Rectal smooth muscle tissue (tissue), 1 donor: Measurements from ENCODE around the gene PDE7B.

Experiments used
- H3K27ac ChIP-seq: one replicate; pipeline ENCODE4 v1.7.0; 2013; ENCODE audit warnings: low read depth, low read length, inconsistent platforms
- H3K27me3 ChIP-seq: one replicate; pipeline ENCODE4 v1.7.0; 2013; ENCODE audit warnings: low read length; ENCODE audit not compliant: control insufficient read depth, insufficient read depth
- H3K36me3 ChIP-seq: one replicate; pipeline ENCODE4 v1.7.0; 2013; ENCODE audit warnings: low read length; ENCODE audit not compliant: control insufficient read depth, insufficient read depth
- H3K4me1 ChIP-seq: one replicate; pipeline ENCODE4 v1.7.0; 2013; ENCODE audit warnings: low read length; ENCODE audit not compliant: control insufficient read depth, insufficient read depth
- H3K4me3 ChIP-seq: one replicate; pipeline ENCODE4 v1.7.0; 2013; ENCODE audit warnings: low read length
- H3K9ac ChIP-seq: one replicate; pipeline ENCODE4 v1.7.0; 2013; ENCODE audit warnings: low read length

PDE7B gene

GRCh38 chr6:136012198-136012887 lies 160.8 kb downstream of the PDE7B start:
- H3K27ac ChIP-seq = no peak overlapping the region
- H3K27me3 ChIP-seq = no peaks in the 10 kb centered on the region
- no peaks in the 10 kb centered on the region for H3K4me1 ChIP-seq

DNA sequence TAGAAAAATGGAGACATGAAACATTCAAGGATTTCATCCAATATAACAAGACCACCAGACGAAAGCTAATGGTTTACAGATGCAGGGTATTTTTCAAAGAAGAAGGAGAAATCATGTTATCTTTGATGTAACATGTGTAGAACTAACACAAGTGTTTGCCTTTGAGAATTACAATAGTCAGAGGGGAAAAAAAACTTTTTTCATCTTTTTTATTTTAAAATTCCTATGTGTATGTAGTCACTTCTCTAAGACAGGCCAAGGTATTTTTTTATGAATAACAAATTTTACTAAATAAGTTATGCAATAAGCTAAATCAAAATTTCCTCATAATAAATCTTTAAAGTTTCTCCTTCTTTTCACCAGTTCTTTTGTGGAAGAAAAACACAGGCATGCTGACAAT lies 161.4 kb downstream of the PDE7B start:
- Histone ChIP-seq H3K27me3 (no peaks in the 10 kb centered on the region), H3K4me3 (no peak overlapping the region), H3K36me3 (no peaks in the 10 kb centered on the region), H3K9ac (no peak overlapping the region), H3K4me1 (no peaks in the 10 kb centered on the region), H3K27ac (no peak overlapping the region)

More at GRCh38 chr6:136012198-136012887, 160.8 kb downstream of the PDE7B start:
- Histone ChIP-seq H3K4me3 (no peak overlapping the region), H3K9ac (no peak overlapping the region), H3K36me3 (no peaks in the 10 kb centered on the region)

- H3K4me3 ChIP-seq = no peak overlapping the region
- no peaks in the 10 kb centered on the region for H3K36me3 ChIP-seq
- H3K9ac ChIP-seq = no peak overlapping the region
- no peak overlapping the region for H3K27ac ChIP-seq
- H3K4me1 ChIP-seq = no peaks in the 10 kb centered on the region
- no peaks in the 10 kb centered on the region for H3K27me3 ChIP-seq
Measured at GRCh38 chr6:136014454-136015437, 163.2 kb downstream of the PDE7B start.

DNA sequence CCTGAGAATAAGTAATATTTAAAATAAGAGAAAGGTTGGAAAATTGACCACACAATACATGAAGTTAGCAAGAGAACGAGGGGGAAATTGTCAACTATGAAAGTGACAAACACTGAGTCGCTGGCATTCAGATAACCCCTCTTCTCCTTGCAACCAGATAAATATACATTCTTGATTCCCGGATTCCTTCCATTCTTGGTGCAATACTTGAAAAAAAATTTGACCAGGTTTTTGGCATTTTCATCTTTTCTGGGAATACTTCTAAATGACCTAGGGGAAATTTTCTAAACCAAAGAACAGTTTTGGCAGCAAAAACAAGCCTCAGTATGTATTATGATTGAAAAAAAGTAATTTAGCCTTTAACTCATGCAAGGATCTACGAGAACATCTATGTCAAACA lies 164.0 kb downstream of the PDE7B start:
- Histone ChIP-seq H3K9ac (no peak overlapping the region), H3K4me1 (no peaks in the 10 kb centered on the region), H3K27ac (no peak overlapping the region), H3K4me3 (no peak overlapping the region), H3K27me3 (no peaks in the 10 kb centered on the region), H3K36me3 (no peaks in the 10 kb centered on the region)

- H3K4me1 ChIP-seq = no peaks in the 10 kb centered on the region
Measured at GRCh38 chr6:136016228-136017225, 165.0 kb downstream of the PDE7B start.

GRCh38 chr6:136020691-136021090 lies 169.2 kb downstream of the PDE7B start:
- Histone ChIP-seq H3K27me3 (no peaks in the 10 kb centered on the region), H3K9ac (no peak overlapping the region), H3K4me3 (no peak overlapping the region), H3K36me3 (no peaks in the 10 kb centered on the region), H3K4me1 (no peaks in the 10 kb centered on the region), H3K27ac (no peak overlapping the region)

More at GRCh38 chr6:136016228-136017225, 165.0 kb downstream of the PDE7B start:
- no peak overlapping the region for H3K27ac ChIP-seq
- H3K9ac ChIP-seq = no peak overlapping the region
- H3K4me3 ChIP-seq = no peak overlapping the region
- no peaks in the 10 kb centered on the region for H3K27me3 ChIP-seq
- H3K36me3 ChIP-seq = no peaks in the 10 kb centered on the region

DNA sequence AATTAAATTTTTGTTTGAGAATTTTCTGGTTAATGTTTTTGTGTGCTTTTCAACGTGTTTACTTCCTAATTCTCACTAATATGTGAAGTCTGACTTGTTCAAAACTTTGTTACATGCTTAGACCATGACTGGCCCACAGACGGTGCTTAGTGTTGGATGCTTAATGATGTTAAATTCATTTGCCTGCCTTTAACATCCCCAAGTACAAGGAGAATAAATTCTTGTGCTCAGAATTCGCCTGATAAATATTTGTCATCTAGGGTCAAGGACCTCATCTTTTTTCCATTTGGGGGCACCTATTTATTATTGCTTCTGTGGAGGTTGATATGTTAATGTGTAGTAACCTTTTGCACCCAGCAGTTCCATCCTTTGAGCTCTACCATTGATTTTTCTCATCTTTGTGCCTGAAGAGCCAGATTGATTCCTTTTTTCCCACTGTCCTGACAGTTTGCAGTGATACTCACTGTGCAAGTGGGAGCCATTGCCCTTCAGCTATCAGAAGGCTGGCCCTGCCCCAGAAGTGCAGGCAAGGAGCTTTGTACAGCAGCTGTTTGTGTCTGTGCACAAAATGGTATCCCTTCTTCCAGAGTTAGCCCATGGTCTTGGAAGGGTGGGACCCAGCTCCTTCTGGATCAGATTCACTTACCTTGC lies 170.8 kb downstream of the PDE7B start:
- Histone ChIP-seq H3K9ac (no peak overlapping the region), H3K4me1 (no peaks in the 10 kb centered on the region), H3K4me3 (no peak overlapping the region), H3K27me3 (no peaks in the 10 kb centered on the region), H3K36me3 (no peaks in the 10 kb centered on the region), H3K27ac (no peak overlapping the region)

GRCh38 chr6:136024711-136025110 lies 173.2 kb downstream of the PDE7B start:
- Histone ChIP-seq H3K27ac (no peak overlapping the region), H3K36me3 (no peaks in the 10 kb centered on the region), H3K27me3 (no peaks in the 10 kb centered on the region), H3K4me1 (no peaks in the 10 kb centered on the region), H3K4me3 (no peak overlapping the region), H3K9ac (no peak overlapping the region)

GRCh38 chr6:136025736-136026135 lies 174.2 kb downstream of the PDE7B start:
- no peak overlapping the region for H3K9ac ChIP-seq
- no peak overlapping the region for H3K27ac ChIP-seq
- no peaks in the 10 kb centered on the region for H3K36me3 ChIP-seq
- H3K4me3 ChIP-seq = no peak overlapping the region
- H3K4me1 ChIP-seq = no peaks in the 10 kb centered on the region
- H3K27me3 ChIP-seq = no peaks in the 10 kb centered on the region

DNA sequence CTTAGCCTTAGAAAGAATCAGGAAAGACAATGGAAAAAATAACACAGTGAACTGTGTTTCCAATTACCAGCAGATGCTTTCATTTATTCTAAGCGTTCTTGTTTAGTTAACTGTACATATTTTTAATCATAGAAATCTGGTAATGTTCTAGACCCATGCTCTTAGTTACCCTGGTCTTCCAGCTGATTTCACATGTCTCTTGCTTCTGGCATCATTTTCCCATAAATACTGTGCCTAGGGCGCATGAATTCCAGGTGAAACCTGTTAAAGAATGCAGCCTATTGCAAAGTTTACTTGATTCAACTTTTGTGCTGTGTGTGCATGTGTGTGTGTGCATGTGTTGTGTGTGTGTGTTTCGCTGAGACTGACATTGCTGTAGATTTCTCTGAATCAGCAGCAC lies 178.6 kb downstream of the PDE7B start:
- H3K36me3 ChIP-seq = no peaks in the 10 kb centered on the region
- H3K27me3 ChIP-seq = no peaks in the 10 kb centered on the region
- H3K27ac ChIP-seq = no peak overlapping the region
- H3K4me1 ChIP-seq = no peaks in the 10 kb centered on the region
- H3K4me3 ChIP-seq = no peak overlapping the region
- no peak overlapping the region for H3K9ac ChIP-seq

DNA sequence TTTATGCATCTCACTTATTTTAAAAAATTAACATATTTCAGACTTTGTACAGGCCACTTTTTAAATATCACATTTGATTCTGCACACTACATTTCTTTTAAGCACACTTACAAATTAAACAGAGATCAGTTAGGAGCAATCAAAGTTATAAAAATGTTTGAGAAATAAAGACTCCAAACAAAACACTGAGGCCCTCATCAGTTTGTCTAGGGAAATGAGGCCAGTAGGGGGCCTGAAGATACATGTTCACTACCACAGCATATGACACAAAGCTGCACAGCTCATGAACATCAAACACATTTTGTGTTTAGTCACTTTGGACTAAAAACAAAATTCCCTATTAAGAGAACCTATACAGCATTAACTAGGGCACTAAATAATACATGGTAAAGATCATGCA lies 180.5 kb downstream of the PDE7B start:
- Histone ChIP-seq H3K27me3 (no peaks in the 10 kb centered on the region), H3K4me3 (no peak overlapping the region), H3K36me3 (no peaks in the 10 kb centered on the region), H3K9ac (no peak overlapping the region), H3K4me1 (no peaks in the 10 kb centered on the region), H3K27ac (no peak overlapping the region)
